G401.6 (cell line): Measurements from ENCODE around the gene ZNF574.
"Not testable (repeated sequence)": the region's sequence is repeated elsewhere in the genome, so short reads cannot be mapped to it uniquely, and the experiment has no call there.

Experiments
- FAIRE-seq: peaks from 2 replicates; lab custom pipeline; 2012; peaks lifted over from hg19 to GRCh38; lab: Jason Lieb, UNC

ZNF574 gene

DNA sequence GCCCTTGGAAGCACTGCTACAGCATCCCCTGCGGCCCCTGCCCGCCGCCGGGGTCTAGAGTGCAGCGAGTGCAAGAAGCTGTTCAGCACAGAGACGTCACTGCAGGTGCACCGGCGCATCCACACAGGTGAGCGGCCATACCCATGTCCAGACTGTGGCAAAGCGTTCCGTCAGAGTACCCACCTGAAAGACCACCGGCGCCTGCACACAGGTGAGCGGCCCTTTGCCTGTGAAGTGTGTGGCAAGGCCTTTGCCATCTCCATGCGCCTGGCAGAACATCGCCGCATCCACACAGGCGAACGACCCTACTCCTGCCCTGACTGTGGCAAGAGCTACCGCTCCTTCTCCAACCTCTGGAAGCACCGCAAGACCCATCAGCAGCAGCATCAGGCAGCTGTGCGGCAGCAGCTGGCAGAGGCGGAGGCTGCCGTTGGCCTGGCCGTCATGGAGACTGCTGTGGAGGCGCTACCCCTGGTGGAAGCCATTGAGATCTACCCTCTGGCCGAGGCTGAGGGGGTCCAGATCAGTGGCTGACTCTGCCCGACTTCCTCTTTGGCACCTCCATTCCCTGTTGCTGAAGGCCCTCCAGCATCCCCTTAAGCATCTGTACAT is 4.9 kb downstream of the ZNF574 start:
- no peak for FAIRE-seq

DNA sequence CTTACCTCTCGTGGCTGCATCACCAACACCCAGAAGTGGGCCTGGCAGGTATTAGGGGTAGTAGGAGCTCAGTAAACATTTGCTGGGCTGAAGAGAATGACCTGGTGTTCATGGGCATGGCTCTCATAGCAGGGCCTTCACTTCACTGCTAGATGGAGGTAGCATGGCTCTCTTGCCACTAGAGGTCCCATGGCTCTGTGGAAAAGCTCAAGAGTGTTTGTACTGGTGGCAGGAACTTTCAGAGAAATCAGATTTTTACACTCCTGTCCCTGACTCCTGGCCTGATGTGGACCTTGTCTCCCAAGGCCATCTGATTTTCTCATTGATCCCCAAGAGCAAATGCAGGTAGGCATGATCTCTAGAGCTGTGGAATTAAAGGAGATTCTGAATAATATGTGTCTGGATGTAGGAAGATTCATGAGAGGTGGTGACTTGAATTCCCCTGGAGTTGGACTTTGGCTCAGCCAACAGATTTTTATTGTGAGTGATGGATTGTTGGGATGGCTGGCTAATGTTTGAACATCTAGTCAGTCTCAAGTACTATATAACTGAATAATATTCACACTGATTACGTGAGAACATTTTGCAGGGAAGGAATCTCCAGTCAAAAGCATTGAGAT is 5.7 kb downstream of the ZNF574 start:
- FAIRE-seq: peak; percentile 96

DNA sequence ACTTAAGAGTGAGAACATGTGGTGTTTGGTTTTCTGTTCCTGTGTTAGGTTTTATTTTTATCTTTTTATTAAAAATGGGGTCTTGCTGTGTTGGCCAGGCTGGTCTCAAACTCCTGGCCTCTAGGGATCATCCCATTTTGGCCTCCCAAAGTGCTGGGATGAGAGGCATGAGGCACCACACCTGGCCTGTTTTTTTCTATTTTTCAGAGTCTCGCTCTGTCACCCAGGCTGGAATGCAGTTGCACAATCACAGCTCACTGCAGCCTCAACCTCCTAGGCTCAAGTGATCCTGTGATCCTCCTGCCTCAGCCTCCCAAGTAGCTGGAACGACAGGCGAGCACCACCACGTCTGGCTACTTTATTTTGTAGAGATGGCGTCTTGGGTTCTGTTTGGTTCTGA is 7.6 kb downstream of the ZNF574 start:
- FAIRE-seq: no peak

DNA sequence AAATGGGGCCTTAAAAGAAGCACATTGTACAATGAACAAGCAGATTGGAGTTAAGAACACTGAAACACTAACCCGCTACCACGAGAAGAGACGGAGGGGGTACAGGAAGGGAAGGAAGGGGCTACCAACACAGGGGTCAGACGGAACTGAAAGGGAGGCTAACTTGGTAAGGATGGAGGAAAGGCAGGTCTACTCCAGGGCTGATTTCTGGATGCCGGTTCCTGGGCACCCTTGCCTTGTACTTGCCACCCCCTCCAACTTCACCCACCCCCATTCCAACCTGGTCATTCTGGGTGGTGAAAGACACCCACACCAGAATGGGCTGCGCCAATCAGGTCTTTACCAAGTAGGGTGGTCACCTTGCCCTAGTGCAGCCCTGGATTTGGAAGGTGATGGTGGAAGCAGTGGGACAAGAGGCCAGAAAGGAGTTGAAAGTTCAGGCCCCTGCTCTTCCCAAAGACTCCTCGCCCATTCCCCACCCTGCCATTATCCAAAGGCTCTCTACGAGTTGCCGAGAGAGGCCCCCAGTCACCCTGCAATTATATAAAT is 10.3 kb downstream of the ZNF574 start:
- no peak for FAIRE-seq

DNA sequence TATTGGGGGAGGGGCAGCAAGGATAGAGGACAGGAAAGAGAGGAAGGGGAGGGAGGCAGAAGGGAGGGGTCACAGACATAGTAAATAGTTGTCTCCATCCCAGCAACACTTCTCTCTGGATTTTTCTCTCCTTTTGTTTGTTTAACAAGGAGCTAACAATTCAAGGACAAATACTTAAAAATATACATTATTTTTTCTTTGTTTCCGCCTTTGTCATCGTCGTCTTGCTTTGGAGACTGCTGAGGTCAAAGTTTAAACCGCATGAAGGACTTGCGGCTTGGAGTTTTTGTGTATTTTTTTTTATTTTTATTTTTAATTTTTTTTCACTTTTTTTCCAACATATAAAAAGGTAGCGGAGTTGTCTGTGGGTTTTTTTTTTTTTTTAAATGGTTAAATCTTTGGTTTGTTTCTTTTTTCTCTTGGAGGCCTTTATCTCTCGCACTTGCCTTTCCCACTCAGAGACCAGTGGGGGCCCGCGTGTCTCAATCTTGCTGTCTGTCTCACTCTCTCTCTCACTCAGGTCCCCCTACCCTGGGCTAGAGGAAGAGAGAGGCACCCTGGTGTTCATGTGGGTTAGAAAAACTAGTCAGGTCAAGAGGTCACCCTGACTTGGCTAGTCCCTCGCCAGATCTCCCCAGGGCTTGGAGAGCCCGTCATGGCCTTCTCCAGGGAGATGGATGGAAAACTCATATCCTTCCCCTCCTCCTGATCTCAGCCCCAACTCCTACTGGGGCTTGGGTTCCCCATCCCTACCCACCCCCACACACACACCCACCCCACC is 11.0 kb downstream of the ZNF574 start:
- FAIRE-seq: peak; percentile 66

DNA sequence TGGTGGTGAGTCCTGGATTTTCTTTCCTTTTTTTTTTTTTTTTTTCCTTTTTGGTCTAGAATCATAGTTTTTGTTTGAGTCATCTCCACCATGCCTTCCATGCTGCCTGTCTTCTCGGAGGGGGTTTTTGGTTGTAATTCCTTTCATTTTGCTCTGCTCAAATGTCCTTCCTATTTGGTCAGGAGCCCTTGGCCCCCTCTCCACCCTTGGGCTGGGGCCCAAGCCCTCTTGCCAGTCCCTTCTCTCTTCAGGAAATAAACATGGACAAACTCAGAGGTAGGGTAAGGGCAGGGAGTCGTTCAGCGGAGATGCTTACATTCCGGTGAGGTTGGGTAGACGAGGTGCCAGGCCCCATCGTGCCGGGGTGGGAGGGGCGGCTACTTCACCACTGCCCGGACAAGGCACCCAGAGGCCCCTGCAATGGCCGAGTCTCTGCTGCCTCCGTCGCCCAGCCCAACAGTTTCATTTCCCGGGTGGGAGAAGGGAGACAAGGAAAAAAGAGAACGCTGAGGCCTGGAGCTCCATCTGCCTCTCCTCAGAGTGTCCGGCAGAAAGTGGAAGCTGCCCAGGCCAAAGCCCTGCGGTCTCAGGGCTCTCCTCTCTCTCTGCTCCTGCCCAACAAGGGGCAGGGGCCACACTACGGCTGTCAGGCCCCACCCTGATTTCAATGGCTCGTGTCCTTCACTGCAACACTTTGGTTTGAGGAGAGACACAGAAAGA is 12.7 kb downstream of the ZNF574 start:
- FAIRE-seq: peak; percentile 89

DNA sequence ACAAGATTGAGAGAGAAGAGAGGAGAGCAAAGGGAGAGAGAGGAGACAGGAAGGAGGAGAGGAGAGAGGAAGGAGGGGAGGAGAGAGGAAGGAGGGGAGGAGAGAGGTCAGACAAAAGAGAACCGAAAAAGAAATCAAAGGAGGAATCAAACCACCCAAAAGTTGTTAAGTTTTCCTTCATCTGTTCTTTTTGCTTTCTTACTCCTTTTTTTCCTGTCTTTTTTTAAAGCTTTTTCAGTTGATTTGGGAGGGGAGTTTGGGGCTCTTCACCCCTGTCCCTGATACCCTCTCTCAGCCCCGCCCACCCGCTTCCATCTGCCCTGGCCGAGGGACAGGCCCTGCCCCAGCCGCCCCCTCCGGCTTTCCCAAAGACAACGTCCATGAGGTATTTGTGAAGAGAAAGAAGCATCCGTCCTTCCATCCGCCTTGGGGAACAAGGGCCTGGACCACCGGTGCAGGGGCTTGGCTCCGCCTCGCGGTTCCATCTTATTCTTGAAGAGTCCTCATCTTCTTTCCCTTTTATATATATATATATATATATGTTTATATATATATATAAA is 13.3 kb downstream of the ZNF574 start:
- no peak for FAIRE-seq

DNA sequence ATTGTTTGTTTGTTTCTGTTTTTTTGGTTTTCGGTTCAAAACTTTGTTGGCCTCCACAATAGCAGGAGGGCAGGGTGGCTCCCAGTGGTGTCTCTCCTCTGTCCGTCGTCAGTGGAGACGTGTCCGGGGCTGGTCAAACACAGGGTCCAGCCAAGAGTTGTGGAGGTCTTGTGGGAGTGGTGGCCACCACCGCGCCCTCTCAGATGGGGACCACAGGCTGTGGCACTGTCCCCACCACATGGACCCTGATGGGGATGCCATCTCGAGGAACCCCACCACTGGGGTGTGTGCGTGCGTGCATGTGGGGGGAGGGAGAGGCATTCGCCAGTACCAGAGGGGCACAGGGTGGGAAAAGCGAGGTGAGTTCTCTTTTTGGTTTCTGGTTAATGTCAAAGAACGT is 13.8 kb downstream of the ZNF574 start:
- no peak for FAIRE-seq

DNA sequence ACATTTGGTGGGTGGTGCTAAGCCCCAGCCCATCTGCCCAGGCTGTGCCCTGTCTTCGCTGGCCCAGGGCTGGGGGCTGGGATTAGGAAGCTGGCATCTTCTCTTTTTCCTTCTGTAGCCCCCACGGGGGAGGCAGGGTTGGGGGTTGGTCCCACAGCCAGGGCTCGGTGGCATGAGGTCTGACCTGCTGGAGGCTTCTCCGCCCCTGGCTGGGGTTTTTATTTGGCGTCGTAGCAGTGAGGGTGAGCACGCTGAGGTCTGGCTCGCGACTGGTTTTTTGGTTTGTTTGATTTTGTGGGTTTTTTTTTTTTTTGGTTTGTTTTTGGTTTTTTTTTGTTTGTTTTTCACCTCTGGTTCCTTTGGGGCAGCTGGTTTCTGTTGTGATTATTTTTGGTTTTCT is 14.7 kb downstream of the ZNF574 start:
- FAIRE-seq: no peak

DNA sequence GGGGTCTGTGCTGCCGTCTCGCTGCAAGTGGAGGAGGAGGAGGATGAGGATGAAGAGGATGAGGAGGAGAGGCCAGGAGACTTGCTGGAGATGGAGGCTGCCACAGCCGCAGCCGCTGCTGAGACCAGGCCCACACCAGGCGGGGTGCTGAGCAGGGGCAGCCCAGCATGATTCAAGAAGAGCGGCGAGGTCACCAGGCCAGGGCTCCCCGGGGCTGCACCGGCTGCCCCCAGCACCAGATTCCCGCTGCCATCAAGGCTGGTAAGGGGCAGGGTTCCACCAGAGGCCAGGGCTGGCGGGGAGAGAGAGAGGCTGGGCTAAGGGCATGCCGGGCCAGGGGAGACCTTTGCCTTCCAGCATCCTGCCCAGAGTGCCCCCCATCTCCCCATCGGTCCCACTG is 15.3 kb downstream of the ZNF574 start:
- FAIRE-seq: no peak

DNA sequence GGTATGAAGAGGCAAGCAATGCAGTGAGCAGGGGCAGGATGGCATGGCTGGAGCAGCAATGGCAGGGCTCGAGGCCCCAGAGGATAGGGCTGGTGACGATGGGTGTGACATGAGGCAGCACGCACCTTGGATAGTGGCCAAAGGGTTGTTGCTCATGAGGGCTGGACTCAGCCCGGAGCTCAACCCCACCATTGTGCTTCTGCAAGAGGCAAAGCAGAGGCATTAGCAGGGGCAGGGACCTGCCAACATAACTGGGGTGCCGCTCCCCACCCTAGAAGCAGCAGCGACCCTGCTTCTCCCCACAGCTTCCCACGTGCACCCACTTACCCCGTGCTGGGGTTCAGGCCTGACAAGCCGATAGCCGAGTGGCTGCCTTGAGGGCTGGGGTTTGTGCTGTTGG is 15.8 kb downstream of the ZNF574 start:
- FAIRE-seq: no peak

DNA sequence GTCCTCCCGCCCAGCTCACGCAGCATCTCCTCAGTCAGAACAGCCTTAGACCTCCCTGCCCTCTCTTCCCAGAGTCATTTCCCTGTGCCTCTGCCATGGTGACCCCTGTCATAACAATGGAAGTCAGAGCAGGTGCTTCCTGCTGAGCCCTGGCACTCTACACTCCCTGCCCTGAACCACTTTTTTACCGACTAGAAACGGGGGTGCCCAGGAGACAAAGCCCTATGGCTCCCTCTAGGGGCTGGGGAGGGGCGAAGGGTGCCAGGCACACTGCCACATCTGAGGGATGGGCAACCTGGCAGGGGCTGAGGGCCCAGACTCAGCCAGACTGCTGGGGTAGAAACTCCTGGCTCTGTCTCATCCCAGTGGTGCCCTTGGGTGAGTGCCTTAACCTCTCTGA is 16.4 kb downstream of the ZNF574 start:
- no peak for FAIRE-seq

DNA sequence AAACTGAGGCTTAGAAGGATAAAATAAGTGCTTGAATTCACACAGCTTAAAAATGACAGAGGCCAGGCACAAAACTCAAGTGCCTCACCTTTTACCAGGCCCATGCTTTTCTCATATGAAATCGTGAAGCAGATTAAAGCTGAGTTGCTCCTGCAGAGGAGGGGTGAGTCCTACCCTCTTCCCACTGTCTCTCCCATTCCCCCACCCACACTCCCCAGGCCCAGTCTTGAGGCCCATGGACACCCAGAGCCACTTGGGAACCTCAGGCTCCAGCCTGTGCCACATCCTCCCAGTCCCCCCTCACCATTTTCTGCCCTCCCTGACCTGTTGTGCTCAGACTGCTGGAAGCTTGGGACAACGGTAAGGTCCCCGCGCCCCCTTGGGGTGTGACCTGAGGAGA is 17.5 kb downstream of the ZNF574 start:
- FAIRE-seq: no peak

DNA sequence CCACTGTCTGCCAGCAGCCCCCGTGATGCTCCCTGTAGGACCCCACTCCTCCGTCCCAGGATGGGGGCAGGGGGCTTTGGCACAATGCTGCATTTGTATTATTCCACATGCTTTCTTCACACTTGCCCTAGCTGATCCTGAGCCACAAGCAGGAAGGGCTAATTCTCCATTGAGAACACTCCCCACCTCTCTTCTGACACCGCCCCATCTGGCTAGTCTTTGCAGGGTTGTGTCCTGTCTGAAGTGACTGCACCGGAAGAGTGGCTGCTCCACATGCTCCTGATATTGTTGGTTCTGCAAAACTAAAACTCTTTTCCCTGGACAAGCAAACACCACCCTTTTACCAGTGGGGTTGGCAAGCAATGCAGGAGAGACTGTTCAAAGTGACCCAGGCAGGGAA is 18.0 kb downstream of the ZNF574 start:
- no peak for FAIRE-seq

DNA sequence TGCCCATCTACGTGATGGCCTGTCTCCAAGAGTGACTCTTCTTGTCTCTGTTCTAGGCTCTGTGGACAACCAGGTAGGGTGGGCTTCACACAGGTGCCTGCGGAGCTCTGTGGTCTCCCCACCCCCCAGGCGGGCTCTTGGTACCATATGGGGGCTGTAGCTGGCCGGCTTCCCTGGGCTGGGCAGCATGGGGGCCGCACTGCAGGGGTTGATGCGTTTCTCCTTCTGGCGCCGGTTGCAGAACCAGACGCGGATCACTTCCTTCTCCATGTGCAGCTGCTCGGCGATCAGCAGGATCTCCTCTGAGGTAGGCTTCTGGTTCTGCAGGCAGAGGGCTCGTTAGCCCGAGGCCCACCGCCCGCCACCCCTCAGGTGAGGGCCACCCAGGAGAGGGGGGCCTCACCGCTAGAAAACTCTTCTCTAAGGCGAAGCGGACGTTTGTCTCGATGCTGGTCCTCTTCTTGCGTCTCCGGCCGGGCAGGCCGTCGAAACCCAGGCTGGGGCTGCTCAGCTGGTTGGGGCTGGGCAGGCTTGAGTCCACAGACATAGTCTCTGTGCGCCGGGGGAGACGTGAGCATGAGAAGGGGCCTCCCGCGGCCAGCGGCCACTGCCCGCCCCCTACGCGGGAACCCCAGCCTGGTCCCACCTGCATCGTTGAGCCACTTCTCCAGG is 19.3 kb downstream of the ZNF574 start:
- no peak for FAIRE-seq

DNA sequence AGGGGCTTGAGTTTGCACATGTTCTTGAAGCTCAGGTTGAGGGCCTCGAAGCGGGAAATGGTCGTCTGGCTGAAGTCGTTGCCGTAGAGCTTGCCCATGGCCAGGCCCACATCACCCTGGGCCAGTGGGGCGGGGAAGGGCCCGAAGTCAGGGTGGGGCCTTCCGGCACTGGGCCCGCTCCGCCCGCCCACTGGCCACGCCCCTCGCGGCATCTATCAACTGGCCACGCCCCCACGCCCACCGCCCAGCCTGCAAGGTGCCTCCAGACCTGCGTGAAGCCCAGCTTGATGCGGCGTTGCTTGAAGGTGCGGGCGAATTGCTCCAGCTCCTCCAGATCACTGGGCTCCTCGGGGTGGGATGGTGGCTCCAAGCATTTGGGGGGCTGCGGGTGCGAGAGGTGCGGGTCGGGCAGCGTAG is 19.9 kb downstream of the ZNF574 start:
- no peak for FAIRE-seq

DNA sequence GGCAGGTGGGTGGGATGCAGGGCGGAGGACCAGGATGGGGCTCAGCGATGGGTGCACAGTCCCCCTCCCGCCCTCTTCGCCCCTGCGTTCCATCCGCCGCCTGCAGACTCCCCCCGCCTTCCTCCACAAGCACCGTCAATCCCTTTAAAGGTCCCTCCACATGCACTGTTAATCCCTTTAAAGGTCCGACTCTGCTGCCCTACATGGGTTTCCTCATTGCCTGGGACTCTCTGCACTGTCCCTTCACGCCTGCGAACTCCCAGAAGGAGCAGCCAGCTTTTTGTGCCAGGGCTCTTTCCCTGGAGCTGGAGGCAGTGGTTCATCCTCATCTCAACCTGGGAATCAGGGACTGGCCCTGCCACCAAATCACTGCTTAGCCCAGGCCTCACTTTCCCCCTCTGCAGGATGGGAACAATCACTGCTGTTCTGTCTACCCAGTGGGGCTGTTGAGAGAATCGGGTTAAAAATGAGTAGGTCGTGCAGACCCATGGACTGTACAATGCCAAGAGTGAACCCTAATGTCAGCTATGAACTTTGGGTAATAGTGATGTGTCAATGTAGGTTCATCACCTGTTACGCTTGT is 20.4 kb downstream of the ZNF574 start:
- FAIRE-seq: no peak

DNA sequence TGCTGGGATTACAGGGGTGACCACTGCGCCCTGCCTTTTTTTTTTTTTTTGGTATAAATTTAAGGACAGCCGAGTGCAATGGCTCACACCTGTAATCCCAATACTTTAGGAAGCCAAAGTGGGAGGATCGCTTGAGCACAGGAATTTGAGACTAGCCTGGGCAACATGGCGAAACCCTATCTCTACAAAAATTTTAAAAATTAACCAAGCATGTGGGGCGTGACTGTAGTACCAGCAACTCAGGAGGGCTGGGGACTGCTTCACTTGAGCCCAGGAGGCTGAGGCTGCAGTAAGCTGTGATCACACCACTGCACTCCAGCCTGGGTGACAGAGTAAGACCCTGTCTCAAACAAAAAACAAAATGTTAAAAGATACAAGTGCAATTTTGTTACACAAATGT is 21.5 kb downstream of the ZNF574 start:
- FAIRE-seq: no peak

DNA sequence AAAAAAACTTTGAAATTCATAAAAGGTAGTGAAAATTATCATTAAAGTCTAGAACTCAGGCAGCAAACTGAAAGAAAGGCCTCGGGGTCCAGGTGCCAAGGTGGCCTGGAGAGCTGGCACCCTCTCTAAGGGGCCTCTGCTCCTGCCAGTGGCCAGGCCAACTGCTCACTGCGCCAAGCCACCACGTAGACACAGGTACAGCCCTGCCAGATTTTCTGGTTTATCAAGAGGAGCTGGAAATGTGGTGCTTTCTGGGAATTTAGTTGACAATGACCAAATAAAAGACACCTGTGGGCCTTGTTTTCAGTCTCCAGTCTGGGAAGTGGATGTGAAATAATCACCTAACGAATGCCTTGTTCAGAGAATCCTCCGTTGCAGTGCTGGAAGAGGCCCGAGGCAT is 22.8 kb downstream of the ZNF574 start:
- no peak for FAIRE-seq

DNA sequence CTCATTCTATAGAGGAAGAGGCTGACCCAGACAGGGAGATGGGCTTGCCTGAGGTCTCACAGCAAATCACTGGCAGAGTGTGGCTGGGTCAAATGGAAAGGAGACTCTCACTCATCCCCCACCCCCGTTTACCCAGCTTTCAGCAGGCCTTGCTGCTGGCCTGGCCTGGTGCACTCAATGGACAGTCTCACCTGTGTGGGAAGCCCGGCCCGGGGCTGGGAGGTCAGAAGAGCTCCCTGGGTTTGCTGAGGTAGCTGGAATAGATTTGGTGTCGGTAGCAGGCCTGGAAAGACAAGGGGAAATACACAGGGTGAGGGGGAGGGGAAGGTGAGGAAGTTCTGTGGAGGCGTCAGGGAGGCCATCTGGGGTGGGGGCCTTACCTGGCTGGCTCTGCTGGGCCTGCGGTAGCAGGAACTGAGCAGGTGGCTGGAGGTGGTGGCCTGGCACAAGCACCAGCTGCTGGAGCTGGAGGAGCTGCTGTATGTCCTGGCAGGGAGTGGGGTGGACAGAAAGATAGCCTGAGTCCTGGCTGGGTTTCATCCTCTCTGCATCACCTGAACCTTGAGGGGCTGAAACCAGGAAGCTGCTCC is 23.5 kb downstream of the ZNF574 start:
- no peak for FAIRE-seq

DNA sequence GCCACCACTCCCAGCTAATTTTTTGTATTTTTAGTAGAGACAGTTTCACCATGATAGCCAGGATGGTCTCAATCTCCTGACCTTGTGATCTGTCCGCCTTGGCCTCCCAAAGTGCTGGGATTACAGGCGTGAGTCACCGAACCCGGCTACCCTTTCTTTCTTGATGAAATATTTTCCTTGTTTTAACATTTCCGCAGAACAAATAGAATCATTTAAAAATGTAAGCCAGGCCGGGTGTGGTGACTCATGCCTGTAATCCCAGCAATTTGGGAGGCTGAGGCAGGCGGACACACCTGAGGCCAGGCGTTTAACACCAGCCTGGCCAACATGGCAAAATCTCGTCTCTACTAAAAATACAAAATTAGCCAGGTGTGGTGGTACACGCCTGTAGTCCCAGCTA is 24.3 kb downstream of the ZNF574 start:
- FAIRE-seq: not testable (repeated sequence)
